Measurements from ENCODE around the gene MRPS7. TPM values are rescaled to one million over a fixed set of nuclear protein-coding genes. Genes with fewer than 3 reads are reported as not detected.

The MRPS7 gene
- total and polyA plus RNA-seq, 2 donors (not counting 3 experiments of a cell fraction or from before 2014, with no cell fraction given), result 79.8 to 82.8 TPM

DNA sequence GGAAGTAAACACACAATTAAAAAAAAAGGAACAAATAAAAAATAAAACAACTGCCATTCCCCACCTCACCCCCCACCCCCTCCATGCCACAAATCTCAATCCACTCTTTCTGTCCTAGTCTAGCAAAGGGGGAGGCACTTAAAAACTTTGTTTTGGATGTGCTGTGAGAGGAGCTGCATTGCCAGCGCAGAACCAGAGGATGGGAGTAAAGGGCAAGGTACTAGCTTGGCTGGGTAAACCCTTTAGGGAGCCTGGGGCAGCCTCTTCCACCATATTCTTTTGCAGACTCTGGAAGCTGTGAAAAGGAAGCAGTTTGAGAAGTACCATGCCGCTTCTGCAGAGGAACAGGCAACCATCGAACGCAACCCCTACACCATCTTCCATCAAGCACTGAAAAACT is 1.4 kb downstream of the MRPS7 start:
- H3K9me3 ChIP-seq (replicated peaks; ENCODE audit: control insufficient read depth, insufficient read depth, low read length), result no peaks in the 10 kb centered on the region
- H3K9me1 ChIP-seq (replicated peaks; ENCODE audit: control insufficient read depth, extremely low read depth, insufficient read depth, low read length), result no peaks in the 10 kb centered on the region
- FAIRE-seq (no peak), DNase-seq (ENCODE audit: low read depth, low spot score) (no peak)
- ChIA-PET CTCF (interaction anchor here (3.1 to 4.5 kb wide), 3 partner anchors 8 to 149 kb away, joined by 17 to 80 read pairs (median 21); partner anchors contain the start of gene MIF4GD), POLR2A (interaction anchor here (3.2 kb wide), 1 partner anchor 7 kb away, joined by 23 read pairs; the partner anchor contains the start of gene MIF4GD)
- BruUV-seq (replicated peaks), result no TSS peak
- TF ChIP-seq, protein P1, sequence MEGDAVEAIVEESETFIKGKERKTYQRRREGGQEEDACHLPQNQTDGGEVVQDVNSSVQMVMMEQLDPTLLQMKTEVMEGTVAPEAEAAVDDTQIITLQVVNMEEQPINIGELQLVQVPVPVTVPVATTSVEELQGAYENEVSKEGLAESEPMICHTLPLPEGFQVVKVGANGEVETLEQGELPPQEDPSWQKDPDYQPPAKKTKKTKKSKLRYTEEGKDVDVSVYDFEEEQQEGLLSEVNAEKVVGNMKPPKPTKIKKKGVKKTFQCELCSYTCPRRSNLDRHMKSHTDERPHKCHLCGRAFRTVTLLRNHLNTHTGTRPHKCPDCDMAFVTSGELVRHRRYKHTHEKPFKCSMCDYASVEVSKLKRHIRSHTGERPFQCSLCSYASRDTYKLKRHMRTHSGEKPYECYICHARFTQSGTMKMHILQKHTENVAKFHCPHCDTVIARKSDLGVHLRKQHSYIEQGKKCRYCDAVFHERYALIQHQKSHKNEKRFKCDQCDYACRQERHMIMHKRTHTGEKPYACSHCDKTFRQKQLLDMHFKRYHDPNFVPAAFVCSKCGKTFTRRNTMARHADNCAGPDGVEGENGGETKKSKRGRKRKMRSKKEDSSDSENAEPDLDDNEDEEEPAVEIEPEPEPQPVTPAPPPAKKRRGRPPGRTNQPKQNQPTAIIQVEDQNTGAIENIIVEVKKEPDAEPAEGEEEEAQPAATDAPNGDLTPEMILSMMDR (IDR thresholded peaks at IDR 0.05; ENCODE audit: extremely low read depth in 1 of 2, insufficient read depth in 1 of 2, low read depth in 1 of 2, low read length in 2 of 2), result no peak
- TF ChIP-seq FOS (IDR thresholded peaks at IDR 0.05; ENCODE audit: borderline replicate concordance, insufficient read depth, low read length) (no peak), POLR2AphosphoS5 (IDR thresholded peaks at IDR 0.05; ENCODE audit: insufficient read depth, low read depth, low read length) (no peak), POLR2A (IDR thresholded peaks at IDR 0.05; ENCODE audit: low read depth, low read length) (no peak), MYC (IDR thresholded peaks at IDR 0.05; ENCODE audit: low read depth, low read length) (no peak)
- H3K27me3 ChIP-seq (ENCODE audit: control insufficient read depth in 2 of 2, insufficient read depth in 2 of 2, low read length in 2 of 2), result no peaks in the 10 kb centered on the region
- dilution Hi-C loops (cut with MboI; ENCODE audit: extremely low pct_ligation_motif_present, low sequenced_read_pairs) (no loop called here), intact Hi-C loops (cut with micrococcal nuclease) (no loop called here)
- H3K9ac ChIP-seq (replicated peaks; ENCODE audit: extremely low read depth, insufficient read depth, low read length), result no peak overlapping the region
- H3K79me2 ChIP-seq (ENCODE audit: control insufficient read depth, insufficient read depth, low read length), result peaks cover 45% of the 10 kb centered on the region
- no peak overlapping the region for H3K27ac ChIP-seq (ENCODE audit: insufficient read depth, low read depth, low read length)
- H3K4me3 ChIP-seq (replicated peaks in 1 of 3; ENCODE audit: insufficient read depth in 1 of 3, low read depth in 1 of 3, low read length in 3 of 3), result no peak overlapping the region
- H3K4me1 ChIP-seq (ENCODE audit: control insufficient read depth, extremely low read depth, insufficient read depth, low read length), result peaks cover 42% of the 10 kb centered on the region
- H2AFZ ChIP-seq (ENCODE audit: low read depth, low read length), result no peak overlapping the region
- no peaks in the 10 kb centered on the region for H4K20me1 ChIP-seq (replicated peaks; ENCODE audit: control insufficient read depth, extremely low read depth, insufficient read depth, low read length)
- H3K36me3 ChIP-seq (ENCODE audit: control insufficient read depth in 2 of 2, extremely low read depth in 1 of 2, insufficient read depth in 2 of 2, low read length in 2 of 2), result peaks cover 3 to 13% of the 10 kb centered on the region in 2 experiments
- no peak overlapping the region for H3K4me2 ChIP-seq (ENCODE audit: insufficient read depth, low read length)

All from endothelial cell of umbilical vein (primary cell).